ENCODE results near the gene TIPARP.

DNA sequence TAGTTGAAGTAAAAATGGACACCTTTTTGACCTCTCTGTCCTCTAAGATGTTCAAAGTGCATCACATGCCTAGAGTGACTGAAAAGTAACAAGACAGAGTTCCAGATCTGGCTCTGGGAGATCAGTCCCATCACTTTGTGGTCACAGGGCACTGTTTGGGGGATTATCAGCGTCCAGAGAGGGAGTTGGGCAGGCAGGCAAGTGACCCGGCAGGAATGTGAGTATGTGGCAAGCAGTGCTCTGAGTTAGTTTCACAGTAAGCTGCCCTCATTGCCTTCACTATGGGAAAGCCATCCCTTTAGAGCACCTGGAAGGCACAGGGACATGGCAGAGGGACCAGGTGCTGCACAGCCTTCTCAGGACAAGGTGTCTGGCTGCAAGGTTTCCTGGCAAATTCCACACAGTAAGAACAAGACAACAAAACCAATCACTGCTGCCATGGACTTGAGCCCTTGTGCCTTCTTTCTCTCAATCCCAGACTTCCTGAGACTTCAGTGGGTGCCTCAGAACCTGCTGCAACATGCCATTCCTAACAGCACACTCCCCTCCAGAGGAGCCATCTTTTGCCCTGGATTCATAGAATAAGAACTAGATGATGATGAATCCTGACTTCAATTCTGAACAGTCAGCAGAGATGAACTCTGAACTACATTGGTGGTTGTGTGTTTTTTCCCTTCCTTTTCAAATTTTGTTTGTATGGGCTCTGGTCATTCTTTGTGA, 55.2 kb downstream of the TIPARP start:
- TF ChIP-seq, protein P1, sequence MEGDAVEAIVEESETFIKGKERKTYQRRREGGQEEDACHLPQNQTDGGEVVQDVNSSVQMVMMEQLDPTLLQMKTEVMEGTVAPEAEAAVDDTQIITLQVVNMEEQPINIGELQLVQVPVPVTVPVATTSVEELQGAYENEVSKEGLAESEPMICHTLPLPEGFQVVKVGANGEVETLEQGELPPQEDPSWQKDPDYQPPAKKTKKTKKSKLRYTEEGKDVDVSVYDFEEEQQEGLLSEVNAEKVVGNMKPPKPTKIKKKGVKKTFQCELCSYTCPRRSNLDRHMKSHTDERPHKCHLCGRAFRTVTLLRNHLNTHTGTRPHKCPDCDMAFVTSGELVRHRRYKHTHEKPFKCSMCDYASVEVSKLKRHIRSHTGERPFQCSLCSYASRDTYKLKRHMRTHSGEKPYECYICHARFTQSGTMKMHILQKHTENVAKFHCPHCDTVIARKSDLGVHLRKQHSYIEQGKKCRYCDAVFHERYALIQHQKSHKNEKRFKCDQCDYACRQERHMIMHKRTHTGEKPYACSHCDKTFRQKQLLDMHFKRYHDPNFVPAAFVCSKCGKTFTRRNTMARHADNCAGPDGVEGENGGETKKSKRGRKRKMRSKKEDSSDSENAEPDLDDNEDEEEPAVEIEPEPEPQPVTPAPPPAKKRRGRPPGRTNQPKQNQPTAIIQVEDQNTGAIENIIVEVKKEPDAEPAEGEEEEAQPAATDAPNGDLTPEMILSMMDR (conservative IDR thresholded peaks at IDR 0.05; ENCODE audit: low read length), result no peak
- TF ChIP-seq EZH2phosphoT487 (IDR thresholded peaks at IDR 0.05; ENCODE audit: borderline replicate concordance, low read depth, low read length), result no peak

Measured in OCI-LY7 (cell line).